Activated CD4-positive, alpha-beta T cell treated with anti-CD3 and anti-CD28 coated beads, Interleukin-2, amount 10 ng/mL, durations not matched to agents 24 days and 14 days (primary cell): Measurements from ENCODE around the gene ZNF385D. TPM values are rescaled to one million over a fixed set of nuclear protein-coding genes. Genes with fewer than 3 reads are reported as not detected.

Experiments
- DNase-seq: peaks from one replicate; pipeline ENCODE4 v3.0.0; 2022
- H3K27ac Mint-ChIP-seq: one replicate; pipeline ENCODE4 v1.8.0; 2022; ENCODE audit warnings: mild to moderate bottlenecking, mixed read lengths
- H3K27me3 Mint-ChIP-seq: one replicate; pipeline ENCODE4 v1.8.0; 2022; ENCODE audit warnings: mixed read lengths
- H3K36me3 Mint-ChIP-seq: one replicate; pipeline ENCODE4 v1.8.0; 2022; ENCODE audit warnings: low read depth, mild to moderate bottlenecking, mixed read lengths
- H3K4me1 Mint-ChIP-seq: one replicate; pipeline ENCODE4 v1.8.0; 2021; ENCODE audit warnings: mixed read lengths
- H3K4me3 Mint-ChIP-seq: one replicate; pipeline ENCODE4 v1.8.0; 2022; ENCODE audit warnings: mild to moderate bottlenecking, moderate library complexity, mixed read lengths
- H3K9me3 Mint-ChIP-seq: one replicate; pipeline ENCODE4 v1.8.0; 2021; ENCODE audit warnings: mixed read lengths
- intact Hi-C: fragments of 100-400 bp; cut with micrococcal nuclease; formaldehyde crosslinking; loops from one replicate; pipeline ENCODE4 v1.15.1; 2023
- total RNA-seq: library from RNA; stranded (reverse); gene quantifications from 2 replicates; pipeline ENCODE4 v1.2.3, GENCODE V29; 2022

Gene ZNF385D
- total RNA-seq, 1 donor from 2014 or later: not detected

- Mint-ChIP-seq H3K4me3 (no peak overlapping the region), H3K4me1 (no peaks in the 10 kb centered on the region), H3K27ac (no peak overlapping the region), H3K36me3 (no peaks in the 10 kb centered on the region), H3K9me3 (no peaks in the 10 kb centered on the region), H3K27me3 (no peaks in the 10 kb centered on the region)
- intact Hi-C loops: no loop called here
- DNase-seq: no peak
These were observed 108.6 kb downstream of the ZNF385D start for GRCh38 chr3:21642433-21642832.

GRCh38 chr3:21641959-21642358 is 109.1 kb downstream of the ZNF385D start:
- Mint-ChIP-seq H3K4me1 (no peaks in the 10 kb centered on the region), H3K9me3 (no peaks in the 10 kb centered on the region), H3K4me3 (no peak overlapping the region), H3K27ac (no peak overlapping the region), H3K27me3 (no peaks in the 10 kb centered on the region), H3K36me3 (no peaks in the 10 kb centered on the region)
- DNase-seq: no peak
- intact Hi-C loops: no loop called here

DNA sequence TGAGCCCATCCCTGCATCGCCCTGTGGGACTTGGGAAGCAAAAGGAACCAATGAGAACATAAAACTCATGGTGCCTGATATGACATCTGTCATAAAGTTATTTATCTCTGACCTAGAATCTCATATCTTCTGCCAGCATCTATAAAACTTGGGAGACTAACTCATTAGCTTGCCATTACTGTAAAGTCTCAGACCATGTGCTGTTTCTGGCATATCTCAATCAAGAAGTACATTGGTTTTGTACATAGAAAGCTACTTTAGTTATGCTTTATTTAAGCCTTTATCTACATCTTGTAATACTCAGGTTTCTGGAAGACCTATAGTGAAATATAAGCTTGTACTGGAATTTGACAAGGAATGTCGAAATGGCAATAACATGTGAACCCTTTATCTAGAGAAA is 112.5 kb downstream of the ZNF385D start:
- Mint-ChIP-seq H3K4me3 (no peak overlapping the region), H3K9me3 (no peaks in the 10 kb centered on the region), H3K4me1 (no peaks in the 10 kb centered on the region), H3K27me3 (no peaks in the 10 kb centered on the region), H3K27ac (no peak overlapping the region), H3K36me3 (no peaks in the 10 kb centered on the region)
- DNase-seq: no peak
- intact Hi-C loops: no loop called here

DNA sequence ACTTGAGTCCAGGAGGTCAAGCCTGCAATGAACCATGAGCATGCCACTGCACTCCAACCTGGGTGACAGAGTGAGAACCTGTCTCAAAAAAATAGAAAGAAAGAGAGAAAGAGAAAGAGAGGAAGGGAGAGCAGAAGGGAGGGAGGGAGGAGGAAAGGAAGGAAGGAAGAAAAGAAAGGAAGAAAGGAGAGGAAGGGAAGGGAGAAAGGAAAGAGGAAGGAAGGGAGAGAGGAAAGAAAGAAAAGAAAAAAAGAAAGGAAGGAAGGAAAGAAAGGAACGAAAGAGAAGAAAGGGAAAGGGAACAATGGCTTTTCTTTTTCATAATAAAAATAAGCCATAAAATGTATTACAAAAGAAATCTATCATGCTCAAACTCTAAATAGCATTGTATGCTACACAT is 116.9 kb downstream of the ZNF385D start:
- no peak for DNase-seq
- intact Hi-C loops: no loop called here
- no peaks in the 10 kb centered on the region for H3K27me3 Mint-ChIP-seq
- H3K4me3 Mint-ChIP-seq: no peak overlapping the region
- H3K9me3 Mint-ChIP-seq: no peaks in the 10 kb centered on the region
- H3K36me3 Mint-ChIP-seq: no peaks in the 10 kb centered on the region
- H3K27ac Mint-ChIP-seq: no peak overlapping the region
- H3K4me1 Mint-ChIP-seq: no peaks in the 10 kb centered on the region

- Mint-ChIP-seq H3K27me3 (no peaks in the 10 kb centered on the region), H3K4me3 (no peak overlapping the region), H3K9me3 (no peaks in the 10 kb centered on the region), H3K4me1 (no peaks in the 10 kb centered on the region), H3K27ac (no peak overlapping the region), H3K36me3 (no peaks in the 10 kb centered on the region)
- no peak for DNase-seq
- intact Hi-C loops: no loop called here
These were observed 126.5 kb downstream of the ZNF385D start for GRCh38 chr3:21624524-21624923.

DNA sequence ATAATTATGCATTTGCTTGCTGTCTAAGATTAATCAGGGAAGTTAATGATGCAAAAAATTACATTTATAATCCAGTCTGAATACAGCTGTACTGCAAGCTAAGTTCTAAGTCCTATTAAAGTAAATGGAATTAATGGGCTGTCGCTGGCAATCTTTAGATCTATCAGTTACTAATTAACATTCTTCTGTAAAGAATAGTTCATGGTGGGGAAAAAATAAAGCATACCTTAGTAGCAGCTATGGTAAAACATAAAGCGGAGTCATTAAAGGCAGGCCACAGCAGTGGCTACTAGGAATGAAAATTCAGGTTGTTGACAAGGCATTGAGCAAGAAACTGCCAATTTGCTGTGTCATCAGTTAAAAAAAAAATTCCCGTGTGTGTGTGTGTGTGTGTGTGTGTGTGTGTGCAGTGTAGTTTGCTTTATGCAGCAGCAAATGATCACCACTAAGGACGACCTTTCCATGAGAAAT is 129.8 kb downstream of the ZNF385D start:
- no peak for DNase-seq
- Mint-ChIP-seq H3K36me3 (no peaks in the 10 kb centered on the region), H3K27ac (no peak overlapping the region), H3K4me1 (no peaks in the 10 kb centered on the region), H3K27me3 (no peaks in the 10 kb centered on the region), H3K4me3 (no peak overlapping the region), H3K9me3 (no peaks in the 10 kb centered on the region)
- intact Hi-C loops: no loop called here

DNA sequence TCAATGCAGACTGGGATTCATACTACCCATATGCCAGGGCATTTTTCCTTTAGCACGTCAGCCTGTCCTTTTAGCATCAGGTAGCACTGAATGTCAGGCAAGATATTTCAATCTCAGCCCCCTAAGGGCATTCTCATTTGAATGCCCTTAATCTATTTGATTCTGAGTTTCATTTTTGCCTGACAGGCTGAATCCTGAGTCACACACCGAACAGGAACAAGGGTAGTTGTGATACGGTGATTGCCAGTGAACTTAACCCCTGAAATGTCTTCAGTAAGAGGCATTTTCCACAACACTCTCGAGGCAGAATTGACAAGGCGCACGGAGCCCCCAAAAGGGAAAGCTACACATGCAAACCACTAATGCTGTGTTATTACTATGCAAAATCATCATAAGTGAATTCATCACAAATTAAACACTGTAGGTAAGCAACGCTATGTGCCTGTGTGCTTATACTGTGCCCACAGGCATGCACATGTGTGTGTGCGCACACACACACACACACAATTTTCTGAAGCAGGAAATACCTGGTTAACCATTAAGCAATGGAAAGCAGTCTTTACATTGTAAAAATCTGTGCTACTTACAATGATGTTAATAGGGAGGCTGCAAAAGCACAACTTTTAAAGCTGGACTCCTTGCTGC is 130.4 kb downstream of the ZNF385D start:
- H3K27ac Mint-ChIP-seq: no peak overlapping the region
- no peak for DNase-seq
- H3K27me3 Mint-ChIP-seq: no peaks in the 10 kb centered on the region
- intact Hi-C loops: no loop called here
- no peaks in the 10 kb centered on the region for H3K9me3 Mint-ChIP-seq
- H3K4me1 Mint-ChIP-seq: no peaks in the 10 kb centered on the region
- no peak overlapping the region for H3K4me3 Mint-ChIP-seq
- no peaks in the 10 kb centered on the region for H3K36me3 Mint-ChIP-seq

DNA sequence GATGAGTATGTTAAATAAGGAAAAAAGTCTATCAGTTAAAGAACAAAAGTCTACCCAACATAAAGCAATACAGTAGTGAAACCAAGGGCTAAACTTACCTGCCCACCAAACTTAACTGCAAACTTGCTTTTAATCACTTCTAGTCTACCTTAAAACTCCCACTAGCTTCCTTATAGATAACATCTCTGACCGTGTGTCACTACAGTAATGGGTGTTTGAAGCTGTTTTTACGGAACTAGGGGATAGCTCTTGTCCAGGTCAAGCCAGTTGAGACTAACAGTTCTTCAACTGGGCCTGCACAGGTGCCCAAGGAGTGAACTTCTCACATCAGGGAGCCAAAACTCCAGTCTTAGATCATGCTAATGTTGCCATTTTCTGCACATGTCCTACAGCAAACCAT is 132.3 kb downstream of the ZNF385D start:
- no peaks in the 10 kb centered on the region for H3K27me3 Mint-ChIP-seq
- H3K4me3 Mint-ChIP-seq: no peak overlapping the region
- H3K9me3 Mint-ChIP-seq: peaks cover 3% of the 10 kb centered on the region
- no peak overlapping the region for H3K27ac Mint-ChIP-seq
- no peak for DNase-seq
- no peaks in the 10 kb centered on the region for H3K36me3 Mint-ChIP-seq
- intact Hi-C loops: no loop called here
- no peaks in the 10 kb centered on the region for H3K4me1 Mint-ChIP-seq

DNA sequence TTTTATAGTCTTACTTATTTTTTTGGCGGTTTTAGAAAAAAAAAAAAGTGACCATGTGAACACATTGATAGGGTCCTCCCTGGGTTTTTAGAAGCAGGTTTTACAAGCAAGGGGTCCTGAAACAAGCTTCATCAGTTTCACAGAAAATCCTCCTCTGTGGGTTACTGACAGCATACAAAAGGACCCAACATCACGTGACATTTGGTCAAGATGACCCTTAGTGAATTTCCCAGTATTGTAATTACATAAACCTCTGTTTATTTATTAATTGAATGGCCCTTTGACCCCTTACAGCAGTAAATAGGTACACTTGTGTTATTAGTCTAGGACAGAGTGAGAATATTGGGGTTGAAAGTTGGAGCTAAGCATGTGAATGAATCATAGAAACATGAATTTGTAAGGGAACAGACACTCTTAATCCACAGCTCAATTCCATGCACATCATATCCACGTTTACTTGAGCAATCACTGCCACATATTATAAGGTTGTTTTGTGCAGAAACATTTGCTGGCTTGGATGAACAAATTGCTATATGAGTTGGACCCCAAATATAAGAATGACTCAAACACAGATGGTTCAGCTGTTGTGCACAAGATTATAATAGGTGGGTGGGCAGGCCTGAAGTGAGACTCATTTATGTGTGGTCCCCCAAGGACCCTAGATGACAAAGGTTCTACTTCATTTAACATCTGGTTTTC is 137.5 kb downstream of the ZNF385D start:
- Mint-ChIP-seq H3K4me3 (no peak overlapping the region), H3K9me3 (peaks cover 3% of the 10 kb centered on the region), H3K4me1 (no peaks in the 10 kb centered on the region), H3K27me3 (no peaks in the 10 kb centered on the region), H3K27ac (no peak overlapping the region), H3K36me3 (no peaks in the 10 kb centered on the region)
- intact Hi-C loops: no loop called here
- no peak for DNase-seq

DNA sequence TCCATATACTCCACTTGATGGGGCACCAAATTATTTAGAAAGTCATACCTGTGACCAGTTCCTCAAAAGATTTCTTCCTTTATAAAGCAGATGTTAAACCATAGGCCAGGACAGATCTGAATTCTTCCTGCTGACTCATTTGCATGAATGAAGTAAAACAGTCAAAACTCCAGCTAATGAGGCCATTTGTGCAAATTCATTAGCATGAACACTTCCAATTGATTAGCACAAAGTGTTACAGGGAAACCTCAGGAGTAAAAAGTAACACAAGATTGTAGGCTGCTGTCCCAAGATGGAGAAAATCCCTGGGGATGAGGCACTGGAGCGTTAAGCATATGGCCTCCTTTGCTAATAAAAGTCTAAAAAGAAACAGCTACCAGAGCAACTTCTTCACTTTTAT is 149.8 kb downstream of the ZNF385D start:
- no peaks in the 10 kb centered on the region for H3K36me3 Mint-ChIP-seq
- intact Hi-C loops: no loop called here
- DNase-seq: no peak
- peaks cover 3% of the 10 kb centered on the region for H3K9me3 Mint-ChIP-seq
- no peaks in the 10 kb centered on the region for H3K27me3 Mint-ChIP-seq
- no peak overlapping the region for H3K4me3 Mint-ChIP-seq
- no peaks in the 10 kb centered on the region for H3K4me1 Mint-ChIP-seq
- H3K27ac Mint-ChIP-seq: no peak overlapping the region

DNA sequence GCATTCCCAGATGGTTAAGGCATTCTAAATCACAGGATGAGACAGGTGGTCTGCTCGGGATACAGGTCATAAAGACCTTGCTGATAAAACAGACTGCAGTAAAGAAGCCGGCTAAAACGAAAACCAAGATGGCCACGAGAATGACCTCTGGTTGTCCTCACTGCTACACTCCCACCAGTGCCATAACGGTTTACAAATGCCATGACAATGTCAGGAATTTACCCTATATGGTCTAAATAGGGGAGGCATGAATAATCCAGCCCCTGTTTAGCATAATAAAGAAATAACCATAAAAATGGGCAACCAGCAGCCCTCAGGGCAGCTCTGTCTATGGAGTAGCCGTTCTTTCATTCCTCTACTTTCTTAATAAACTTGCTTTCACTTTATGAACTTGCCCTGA is 151.1 kb downstream of the ZNF385D start:
- no peaks in the 10 kb centered on the region for H3K4me1 Mint-ChIP-seq
- no peak overlapping the region for H3K27ac Mint-ChIP-seq
- intact Hi-C loops: no loop called here
- no peak for DNase-seq
- H3K4me3 Mint-ChIP-seq: no peak overlapping the region
- no peaks in the 10 kb centered on the region for H3K36me3 Mint-ChIP-seq
- peaks cover 3% of the 10 kb centered on the region for H3K9me3 Mint-ChIP-seq
- H3K27me3 Mint-ChIP-seq: no peaks in the 10 kb centered on the region

DNA sequence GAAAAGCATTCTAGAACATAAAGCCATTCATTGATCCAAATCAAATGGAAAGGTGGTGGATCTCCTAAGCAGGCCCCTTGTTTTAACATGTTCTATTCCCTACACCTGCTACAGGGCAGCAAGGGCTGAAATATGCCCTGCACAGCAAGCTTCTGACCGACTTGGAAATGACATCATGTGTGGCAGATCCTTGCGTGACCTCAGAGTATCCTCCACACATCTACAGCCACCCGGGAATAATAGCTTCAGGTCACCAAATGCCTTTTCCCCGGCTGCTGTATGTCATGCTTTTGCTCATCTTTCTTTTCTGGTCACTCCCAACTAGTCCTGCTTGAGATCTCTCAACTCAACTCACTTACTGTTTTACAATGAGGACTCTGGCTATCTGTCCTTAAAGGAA is 158.2 kb downstream of the ZNF385D start:
- intact Hi-C loops: no loop called here
- no peaks in the 10 kb centered on the region for H3K36me3 Mint-ChIP-seq
- H3K27ac Mint-ChIP-seq: no peak overlapping the region
- no peak overlapping the region for H3K4me3 Mint-ChIP-seq
- DNase-seq: no peak
- no peaks in the 10 kb centered on the region for H3K9me3 Mint-ChIP-seq
- no peaks in the 10 kb centered on the region for H3K27me3 Mint-ChIP-seq
- no peaks in the 10 kb centered on the region for H3K4me1 Mint-ChIP-seq

GRCh38 chr3:21587894-21588293 is 163.1 kb downstream of the ZNF385D start:
- no peak for DNase-seq
- no peaks in the 10 kb centered on the region for H3K27me3 Mint-ChIP-seq
- H3K36me3 Mint-ChIP-seq: no peaks in the 10 kb centered on the region
- no peak overlapping the region for H3K4me3 Mint-ChIP-seq
- H3K9me3 Mint-ChIP-seq: peaks cover 3% of the 10 kb centered on the region
- intact Hi-C loops: no loop called here
- no peak overlapping the region for H3K27ac Mint-ChIP-seq
- no peaks in the 10 kb centered on the region for H3K4me1 Mint-ChIP-seq

DNA sequence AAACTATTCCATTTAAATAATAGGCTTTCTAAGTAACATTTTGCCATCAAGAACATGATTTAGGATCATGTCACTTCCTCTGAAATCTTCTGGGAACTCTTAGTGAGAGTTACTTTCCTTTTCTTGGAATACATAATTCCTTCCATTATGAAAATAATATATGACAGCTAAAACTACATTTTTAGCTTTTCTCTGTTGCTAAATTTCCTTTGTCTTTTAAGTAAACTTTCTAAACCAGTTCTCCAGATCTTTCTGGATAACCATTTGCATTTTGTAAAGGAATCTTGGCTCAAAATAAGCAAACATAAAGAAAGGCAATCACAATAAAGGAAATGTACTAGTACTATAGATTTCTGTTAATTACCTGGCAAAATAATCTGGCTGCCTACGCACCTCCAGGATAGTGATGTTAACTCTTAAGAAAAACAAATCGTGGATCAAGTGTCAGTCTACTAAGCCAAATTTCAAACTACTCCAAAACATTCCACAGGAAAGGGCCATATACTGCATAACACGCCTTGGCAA is 165.7 kb downstream of the ZNF385D start:
- Mint-ChIP-seq H3K4me3 (no peak overlapping the region), H3K4me1 (no peaks in the 10 kb centered on the region), H3K9me3 (peaks cover 3% of the 10 kb centered on the region), H3K27ac (no peak overlapping the region), H3K27me3 (no peaks in the 10 kb centered on the region), H3K36me3 (no peaks in the 10 kb centered on the region)
- intact Hi-C loops: no loop called here
- no peak for DNase-seq
